Stomach smooth muscle (tissue), 2 donors: Measurements from ENCODE around the gene ATOH8.

Experiments used
- H3K27ac ChIP-seq: one replicate; pipeline ENCODE4 v1.7.0; 2013; ENCODE audit warnings: mild to moderate bottlenecking, low read length, inconsistent platforms
- H3K27me3 ChIP-seq, 2 donors: one replicate each; pipeline ENCODE4 v1.7.0; 2013; ENCODE audit warnings: low read length in 2 of 2; ENCODE audit not compliant: insufficient read depth in 2 of 2, control insufficient read depth in 1 of 2
- H3K36me3 ChIP-seq, 2 donors: one replicate each; pipeline ENCODE4 v1.7.0; 2013; ENCODE audit warnings: low read length in 2 of 2; ENCODE audit not compliant: control insufficient read depth in 2 of 2, insufficient read depth in 2 of 2
- H3K4me1 ChIP-seq: one replicate; pipeline ENCODE4 v1.7.0; 2013; ENCODE audit warnings: low read length; ENCODE audit not compliant: control insufficient read depth, insufficient read depth
- H3K4me3 ChIP-seq, 2 donors: one replicate each; pipeline ENCODE4 v1.7.0; 2013; ENCODE audit warnings: low read length in 2 of 2
- H3K9ac ChIP-seq, 2 donors: one replicate each; pipeline ENCODE4 v1.7.0; 2013; ENCODE audit warnings: low read length in 2 of 2, mild to moderate bottlenecking in 1 of 2
- H3K9me3 ChIP-seq, 2 donors: one replicate each; pipeline ENCODE4 v1.7.0; 2013; ENCODE audit warnings: low read length in 2 of 2; ENCODE audit not compliant: control insufficient read depth in 2 of 2
- donor health status: healthy.
- donor health status: Pancreatic carcinoma.

The ATOH8 gene

GRCh38 chr2:85737481-85737880 lies 16.3 kb upstream of the ATOH8 start:
- Histone ChIP-seq H3K27me3 (no peaks in the 10 kb centered on the region), H3K9ac (peak overlapping the region; percentile 21 to 26), H3K4me1 (peaks cover 38% of the 10 kb centered on the region), H3K36me3 (no peaks in the 10 kb centered on the region), H3K27ac (peak overlapping the region; percentile 80), H3K9me3 (no peaks in the 10 kb centered on the region), H3K4me3 (no peak overlapping the region)

GRCh38 chr2:85737961-85738360 lies 15.8 kb upstream of the ATOH8 start:
- peaks cover 43% of the 10 kb centered on the region for H3K4me1 ChIP-seq
- no peak overlapping the region for H3K4me3 ChIP-seq
- peak overlapping the region; percentile 80 for H3K27ac ChIP-seq
- no peaks in the 10 kb centered on the region for H3K27me3 ChIP-seq
- H3K9me3 ChIP-seq: no peaks in the 10 kb centered on the region
- H3K9ac ChIP-seq: peak overlapping the region; percentile 21 to 26
- H3K36me3 ChIP-seq: no peaks in the 10 kb centered on the region

DNA sequence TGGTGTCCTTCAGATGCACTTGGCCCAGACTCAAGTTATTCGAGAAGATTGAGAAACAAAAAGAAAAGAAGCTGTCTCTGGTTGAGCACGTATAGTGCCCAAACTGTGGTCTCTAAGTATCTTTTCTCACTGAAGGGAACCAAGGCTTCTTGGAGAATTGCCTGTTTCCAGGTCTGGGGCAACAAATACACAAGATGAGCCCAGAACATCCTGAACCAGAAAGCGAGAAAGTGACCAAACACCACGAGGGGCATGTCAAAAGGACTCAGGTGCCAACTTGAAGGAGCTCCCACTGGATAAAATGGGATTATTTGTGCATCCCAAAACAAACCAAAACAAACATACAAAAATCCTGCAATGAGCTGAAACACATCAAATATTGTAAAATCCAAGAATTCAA lies 13.6 kb upstream of the ATOH8 start:
- Histone ChIP-seq H3K9me3 (no peaks in the 10 kb centered on the region), H3K9ac (no peak overlapping the region), H3K36me3 (no peaks in the 10 kb centered on the region), H3K27ac (peak overlapping the region; percentile 93), H3K4me3 (no peak overlapping the region), H3K4me1 (peaks cover 63% of the 10 kb centered on the region), H3K27me3 (no peaks in the 10 kb centered on the region)

- Histone ChIP-seq H3K27ac (peak overlapping the region; percentile 93), H3K9me3 (no peaks in the 10 kb centered on the region), H3K36me3 (no peaks in the 10 kb centered on the region), H3K9ac (peak overlapping the region; percentile 57 to 62), H3K27me3 (no peaks in the 10 kb centered on the region), H3K4me3 (peak overlapping the region in 1 of 2 donors; percentile 22), H3K4me1 (peaks cover 72% of the 10 kb centered on the region)
Measured at GRCh38 chr2:85741211-85741832, 12.5 kb upstream of the ATOH8 start.

GRCh38 chr2:85741833-85742455 lies 11.8 kb upstream of the ATOH8 start:
- peak overlapping the region; percentile 57 to 62 for H3K9ac ChIP-seq
- H3K4me3 ChIP-seq: peak overlapping the region in 1 of 2 donors; percentile 57
- H3K4me1 ChIP-seq: peaks cover 70% of the 10 kb centered on the region

GRCh38 chr2:85743304-85743978 lies 10.3 kb upstream of the ATOH8 start:
- Histone ChIP-seq H3K27me3 (no peaks in the 10 kb centered on the region), H3K4me1 (peaks cover 64% of the 10 kb centered on the region), H3K9ac (peak overlapping the region; percentile 23 to 58), H3K4me3 (peak overlapping the region; percentile 26 to 57), H3K27ac (peak overlapping the region; percentile 93), H3K9me3 (no peaks in the 10 kb centered on the region), H3K36me3 (no peaks in the 10 kb centered on the region)

More at GRCh38 chr2:85741833-85742455, 11.8 kb upstream of the ATOH8 start:
- peak overlapping the region; percentile 93 for H3K27ac ChIP-seq
- H3K9me3 ChIP-seq: no peaks in the 10 kb centered on the region
- no peaks in the 10 kb centered on the region for H3K36me3 ChIP-seq
- no peaks in the 10 kb centered on the region for H3K27me3 ChIP-seq

DNA sequence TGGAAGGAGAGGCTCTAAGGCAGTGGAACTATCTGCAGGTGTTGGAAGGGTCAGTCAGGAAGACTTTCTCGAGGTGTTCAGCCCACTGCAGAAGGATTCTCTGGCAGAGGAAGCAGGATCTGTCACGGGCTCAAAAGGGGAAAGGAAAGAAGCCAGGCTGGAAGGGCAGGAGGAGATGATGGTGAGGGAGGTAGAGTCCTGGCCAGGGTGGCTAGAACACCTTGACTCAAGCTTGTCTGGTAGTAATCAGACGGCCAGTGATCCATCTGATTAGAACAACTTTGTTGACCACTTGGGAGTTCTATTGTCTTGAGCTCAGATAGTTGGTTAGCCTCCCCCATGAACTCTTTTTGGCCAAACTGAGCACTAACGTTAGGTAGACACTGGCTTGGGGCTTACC lies 9.7 kb upstream of the ATOH8 start:
- no peak overlapping the region for H3K9ac ChIP-seq
- H3K9me3 ChIP-seq: no peaks in the 10 kb centered on the region
- no peaks in the 10 kb centered on the region for H3K27me3 ChIP-seq
- H3K4me3 ChIP-seq: peak overlapping the region in 1 of 2 donors; percentile 8
- H3K27ac ChIP-seq: peak overlapping the region; percentile 93
- no peaks in the 10 kb centered on the region for H3K36me3 ChIP-seq
- H3K4me1 ChIP-seq: peaks cover 70% of the 10 kb centered on the region

DNA sequence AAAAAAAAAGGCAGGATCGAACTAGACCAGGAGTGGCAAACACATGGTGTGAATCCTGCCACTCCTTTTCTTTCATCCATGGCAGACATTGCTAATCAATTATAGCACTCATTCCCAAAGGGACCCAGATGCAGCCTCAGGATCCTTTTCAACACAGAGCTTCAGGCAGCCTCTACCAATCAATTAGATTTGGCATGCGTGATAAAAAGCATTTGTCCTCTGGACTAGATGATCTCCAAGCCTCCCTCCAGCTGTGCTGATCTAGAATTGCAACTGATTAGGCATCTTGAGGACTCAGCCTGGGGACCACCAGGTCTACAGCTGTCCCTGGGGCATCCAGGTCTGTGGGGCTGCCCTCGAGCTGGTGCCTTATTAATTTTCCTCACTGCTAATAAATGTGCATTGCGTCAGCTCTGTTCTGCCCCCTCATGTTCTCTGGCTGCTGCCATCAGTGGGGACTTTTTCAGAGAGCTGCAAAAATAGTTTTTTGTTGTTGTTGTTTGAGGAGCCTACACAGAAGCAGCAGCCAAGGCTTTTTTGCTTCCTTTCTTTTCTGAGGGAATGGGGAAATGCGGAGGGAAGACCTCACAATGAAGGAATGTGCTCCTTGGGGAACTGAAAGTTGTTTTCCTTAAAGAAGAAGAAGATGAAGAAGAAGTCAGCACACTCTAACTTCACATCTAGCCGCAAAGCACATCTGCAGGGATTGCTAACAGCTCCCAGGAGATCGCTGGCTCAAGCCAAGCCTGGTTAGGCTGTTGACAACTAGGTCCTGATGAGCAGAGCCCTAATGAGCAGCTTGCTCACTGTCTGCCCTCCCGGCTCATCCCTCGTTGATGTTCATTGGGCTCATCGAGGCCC lies 8.8 kb upstream of the ATOH8 start:
- Histone ChIP-seq H3K9me3 (no peaks in the 10 kb centered on the region), H3K27ac (peak overlapping the region; percentile 93), H3K4me1 (peaks cover 76% of the 10 kb centered on the region), H3K27me3 (no peaks in the 10 kb centered on the region), H3K4me3 (peak overlapping the region; percentile 34 to 47), H3K36me3 (no peaks in the 10 kb centered on the region), H3K9ac (peak overlapping the region in 1 of 2 donors; percentile 51)

- Histone ChIP-seq H3K27me3 (no peaks in the 10 kb centered on the region), H3K9me3 (no peaks in the 10 kb centered on the region), H3K36me3 (no peaks in the 10 kb centered on the region), H3K27ac (peak overlapping the region; percentile 75), H3K4me1 (peaks cover 78% of the 10 kb centered on the region), H3K4me3 (peak overlapping the region; percentile 34 to 47), H3K9ac (no peak overlapping the region)
Measured at GRCh38 chr2:85745619-85746018, 8.2 kb upstream of the ATOH8 start.

DNA sequence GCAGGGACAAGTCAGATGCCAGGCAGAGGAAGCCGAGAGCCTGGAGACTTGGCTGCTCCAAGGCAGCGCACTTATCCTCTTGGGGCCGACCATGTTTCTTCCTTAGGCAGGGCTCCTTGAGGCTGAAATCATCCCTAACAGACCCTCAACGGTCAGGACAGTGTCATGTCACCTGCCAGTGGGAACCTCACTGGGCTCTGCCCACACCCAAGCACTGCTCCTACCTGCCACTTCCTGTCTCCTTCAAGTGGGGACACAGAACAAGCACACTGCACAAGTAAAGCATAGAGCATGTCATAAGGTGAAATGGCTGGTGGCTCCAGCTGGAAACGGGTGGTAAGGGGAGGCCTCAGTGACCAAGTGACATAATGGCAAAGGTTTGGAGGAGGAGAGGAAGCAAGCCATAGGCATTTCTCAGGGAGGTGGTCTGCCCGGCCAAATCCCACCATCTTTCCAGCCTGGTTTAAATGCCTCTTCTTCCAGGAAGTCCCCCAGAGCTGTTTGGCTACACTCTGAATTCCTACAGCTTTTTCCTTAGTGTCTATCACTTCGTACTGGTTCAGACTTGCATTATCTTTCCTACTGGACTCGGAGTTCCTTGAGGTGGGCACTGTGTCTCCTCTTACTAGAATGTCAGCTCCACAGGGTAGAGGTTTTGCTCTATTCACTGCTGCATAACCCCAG lies 7.3 kb upstream of the ATOH8 start:
- Histone ChIP-seq H3K4me3 (no peak overlapping the region), H3K9me3 (no peaks in the 10 kb centered on the region), H3K36me3 (no peaks in the 10 kb centered on the region), H3K27ac (peak overlapping the region; percentile 75), H3K9ac (no peak overlapping the region), H3K27me3 (no peaks in the 10 kb centered on the region), H3K4me1 (peaks cover 78% of the 10 kb centered on the region)
